Astrocyte of the hippocampus (primary cell): ENCODE results near the gene RSPO1.
"Not testable (repeated sequence)": the region's sequence is repeated elsewhere in the genome, so short reads cannot be mapped to it uniquely, and the experiment has no call there.

Experiments
- DNase-seq: peaks from one replicate; pipeline ENCODE4 v3.0.0; 2011; ENCODE audit warnings: low read depth, low spot score

RSPO1 gene

DNA sequence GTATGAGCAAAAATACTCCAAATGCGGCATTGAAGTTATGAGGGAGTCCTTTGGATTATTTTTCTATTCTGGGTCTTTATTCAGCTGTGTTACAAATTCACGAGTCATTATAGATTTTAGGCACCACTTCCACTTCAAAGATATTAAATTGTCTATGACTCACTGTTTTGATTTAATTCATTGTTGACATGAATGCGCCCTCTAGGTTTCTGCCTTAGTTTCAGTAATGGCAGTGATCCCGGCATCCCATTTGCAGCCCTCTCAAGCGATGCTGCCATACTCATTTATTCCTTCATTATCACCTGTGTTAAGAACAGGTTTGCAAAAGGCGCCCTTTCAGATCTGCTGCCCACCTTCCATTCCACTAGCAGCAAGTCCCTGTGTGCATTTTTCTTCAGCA is 14.0 kb downstream of the RSPO1 start:
- DNase-seq, result no peak

DNA sequence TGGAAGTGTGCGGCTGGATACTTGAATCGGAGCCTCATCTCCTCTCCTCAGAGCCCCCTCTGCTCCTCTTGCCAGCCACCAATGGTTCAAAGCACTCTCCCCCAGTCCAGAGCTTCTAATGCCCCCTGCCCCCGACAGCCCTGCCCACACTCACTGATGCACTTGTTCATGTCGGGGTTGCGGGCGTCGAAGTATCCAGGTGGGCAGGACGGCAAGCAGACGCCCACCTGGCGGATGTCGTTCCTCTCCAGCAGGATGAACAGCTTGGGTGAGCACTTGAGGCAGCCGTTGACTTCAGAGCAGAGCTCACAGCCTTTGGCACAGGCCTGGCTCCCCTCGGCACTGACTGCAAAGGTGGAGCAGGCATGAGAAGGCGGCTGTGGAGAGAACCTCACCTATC is 18.4 kb downstream of the RSPO1 start:
- DNase-seq, result no peak

DNA sequence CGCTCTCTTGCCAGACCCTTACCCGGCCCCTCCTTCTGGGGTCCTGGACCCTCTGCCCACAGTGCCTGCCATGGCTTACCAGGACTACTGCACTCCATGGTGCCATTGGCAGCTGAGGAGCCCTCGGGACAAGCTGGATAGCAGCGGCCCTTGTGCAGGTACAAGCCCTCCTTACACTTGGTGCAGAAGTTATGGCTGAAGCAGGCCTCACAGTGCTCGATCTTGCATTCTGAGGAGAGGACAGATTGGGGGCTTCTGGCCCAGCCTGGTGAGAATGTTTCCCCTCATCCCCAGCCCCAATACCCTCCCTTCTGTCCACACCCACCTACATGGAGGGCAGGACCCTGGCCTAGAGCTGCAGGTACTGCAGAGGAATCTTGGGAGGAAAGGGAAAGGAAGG is 20.6 kb downstream of the RSPO1 start:
- no peak for DNase-seq

DNA sequence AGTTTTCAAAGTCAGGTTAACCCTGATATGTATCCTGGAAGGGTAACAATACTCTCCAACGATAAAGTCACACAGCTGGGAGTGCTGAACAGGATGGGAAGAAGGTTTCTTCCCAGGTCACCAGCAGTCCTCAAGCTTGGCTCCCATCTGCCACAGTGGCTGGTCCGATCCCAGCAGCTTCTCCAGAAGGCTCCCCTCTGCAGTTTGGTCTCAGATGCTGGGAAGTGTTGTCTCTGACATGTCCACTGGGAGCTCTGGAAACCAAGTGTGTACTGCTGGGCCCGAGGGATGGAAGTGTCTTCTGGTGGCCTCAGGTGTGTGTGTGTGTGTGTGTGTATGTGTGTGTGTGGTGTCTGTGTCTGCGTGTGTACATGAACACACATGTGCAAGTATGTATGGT is 22.5 kb downstream of the RSPO1 start:
- no peak for DNase-seq

DNA sequence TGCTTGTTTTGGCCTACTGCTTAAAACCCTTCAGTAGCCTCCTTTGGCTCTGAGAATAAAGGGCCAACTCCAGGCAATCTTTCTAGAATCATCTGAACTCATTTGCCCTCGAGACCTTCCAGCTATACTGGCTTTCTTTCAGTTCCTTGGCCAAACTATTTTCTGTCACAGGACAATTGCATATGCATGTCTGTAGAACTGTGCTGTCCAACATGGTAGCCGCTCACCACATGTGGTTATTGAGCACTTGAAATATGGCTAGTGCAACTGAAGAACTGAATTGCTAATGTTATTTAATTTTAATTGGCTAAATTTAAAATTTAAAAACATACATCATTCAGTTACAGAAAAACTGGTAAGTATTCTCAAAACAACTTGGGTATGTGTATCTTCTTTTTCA is 24.7 kb downstream of the RSPO1 start:
- no peak for DNase-seq

GRCh38 chr1:37609002-37609401 is 25.7 kb downstream of the RSPO1 start:
- DNase-seq, result no peak

DNA sequence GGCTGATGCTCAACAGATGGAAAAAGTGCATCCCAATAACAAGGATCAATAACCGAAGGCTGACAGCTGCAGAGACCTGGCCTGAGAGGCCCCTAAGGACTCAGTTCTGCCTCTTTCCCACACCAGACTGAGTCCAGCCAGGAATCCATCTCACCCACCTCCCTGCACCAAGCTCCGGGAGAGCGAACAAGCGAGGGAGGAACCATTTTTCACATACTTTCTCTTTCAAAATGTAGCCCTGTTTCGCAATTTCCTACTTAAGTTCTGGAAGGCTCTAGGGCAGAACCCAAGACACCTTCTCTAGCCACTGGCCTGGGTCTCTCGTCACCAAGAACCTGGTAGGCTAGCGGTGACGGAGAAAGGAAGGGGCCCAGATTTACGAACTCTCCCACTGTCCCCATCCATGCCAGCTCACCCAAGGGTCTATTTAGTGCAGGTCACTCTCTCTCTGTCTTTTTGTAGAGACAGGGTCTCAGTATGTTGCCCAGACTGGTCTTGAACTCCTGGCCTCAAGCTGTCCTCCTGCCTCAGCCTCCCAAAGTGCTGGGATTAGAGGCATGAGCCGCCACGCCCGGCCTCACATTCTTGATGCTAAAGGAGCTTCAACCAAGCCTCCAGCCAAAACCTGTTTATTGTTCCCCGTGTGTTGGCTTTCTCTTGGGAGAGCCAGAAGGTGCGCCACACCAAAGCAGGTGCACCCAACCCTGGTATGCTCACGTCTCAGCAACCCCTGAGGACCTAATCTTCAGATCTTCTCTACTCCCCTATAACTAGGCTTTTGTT is 28.0 kb downstream of the RSPO1 start:
- peak; percentile 14 for DNase-seq

DNA sequence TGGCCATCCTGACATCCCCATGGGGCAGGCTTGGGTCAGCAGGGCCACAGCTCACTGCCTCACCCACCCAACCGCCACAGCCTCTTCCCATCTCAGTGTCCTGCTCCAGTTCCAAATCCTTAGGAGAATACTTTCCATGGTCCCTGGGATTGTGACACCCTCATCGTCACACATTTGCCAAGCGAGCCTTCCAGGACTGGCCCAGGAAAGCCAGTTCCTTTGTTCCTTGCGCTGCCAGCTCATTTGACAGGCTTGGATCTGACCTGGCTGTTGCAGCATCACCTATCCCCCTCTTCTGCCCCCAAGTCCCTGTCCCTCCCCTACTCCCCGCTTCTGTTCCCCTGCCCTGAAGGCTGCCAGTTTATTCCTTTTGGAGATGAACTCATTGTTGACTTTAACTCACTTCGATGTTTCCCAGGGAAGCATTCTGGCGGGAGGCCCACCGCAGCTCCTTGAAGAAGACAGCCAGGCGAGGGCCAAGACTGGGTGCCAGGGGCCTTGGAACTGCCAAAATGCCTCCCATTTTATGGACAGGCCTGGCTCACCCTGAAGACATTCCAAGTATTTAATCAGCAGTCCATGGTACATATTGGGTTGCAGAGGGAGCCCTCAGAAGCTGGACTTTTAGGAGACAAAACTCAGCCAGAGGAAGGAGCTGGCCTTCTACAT is 28.8 kb downstream of the RSPO1 start:
- no peak for DNase-seq

- peak; percentile 31 for DNase-seq
Observed at GRCh38 chr1:37605061-37605650, 29.5 kb downstream of the RSPO1 start.

DNA sequence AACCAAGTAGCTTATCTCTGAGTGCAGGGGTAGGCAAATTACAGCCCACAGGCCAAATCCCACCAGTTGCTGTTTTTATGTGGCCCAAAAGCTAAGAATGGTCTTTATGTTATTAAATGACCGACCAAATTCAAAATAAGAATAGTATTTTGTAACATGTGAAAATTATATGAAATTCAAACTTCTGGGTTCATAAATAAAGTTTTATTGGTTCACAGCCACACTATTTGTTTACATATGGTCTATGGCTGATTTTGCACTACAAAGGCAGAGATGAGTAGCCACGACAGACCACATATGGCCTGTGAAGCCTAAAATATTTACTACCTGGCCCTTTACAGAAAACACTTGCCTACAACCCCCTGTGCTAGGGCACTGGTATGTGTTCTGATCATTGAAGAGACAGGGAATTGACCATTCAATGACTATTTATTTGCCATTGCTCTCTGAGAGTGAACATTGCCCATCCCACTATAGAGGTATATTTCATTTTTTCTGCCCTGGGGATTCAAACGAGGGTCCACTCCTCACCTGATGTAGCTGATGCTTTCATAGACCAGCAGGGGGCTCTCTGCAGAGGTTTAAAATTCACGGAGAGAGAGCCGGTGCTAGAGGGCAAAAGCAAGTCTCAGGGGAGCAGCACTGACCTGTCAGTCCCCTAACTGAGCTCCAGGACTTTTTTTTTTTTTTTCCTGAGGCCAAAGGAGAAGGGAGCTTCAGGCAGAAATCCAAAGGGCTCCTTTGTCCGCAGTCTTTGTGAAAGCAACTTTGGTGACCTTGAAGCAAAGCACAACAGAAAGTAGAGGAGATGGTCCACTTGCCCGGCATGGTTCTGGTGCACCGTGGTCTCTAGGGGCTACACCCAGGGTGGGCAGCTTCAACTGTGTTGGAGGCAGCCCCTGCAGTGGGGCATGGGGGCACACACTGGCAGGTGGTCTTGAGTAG is 31.7 kb downstream of the RSPO1 start:
- peak; percentile 49 for DNase-seq

DNA sequence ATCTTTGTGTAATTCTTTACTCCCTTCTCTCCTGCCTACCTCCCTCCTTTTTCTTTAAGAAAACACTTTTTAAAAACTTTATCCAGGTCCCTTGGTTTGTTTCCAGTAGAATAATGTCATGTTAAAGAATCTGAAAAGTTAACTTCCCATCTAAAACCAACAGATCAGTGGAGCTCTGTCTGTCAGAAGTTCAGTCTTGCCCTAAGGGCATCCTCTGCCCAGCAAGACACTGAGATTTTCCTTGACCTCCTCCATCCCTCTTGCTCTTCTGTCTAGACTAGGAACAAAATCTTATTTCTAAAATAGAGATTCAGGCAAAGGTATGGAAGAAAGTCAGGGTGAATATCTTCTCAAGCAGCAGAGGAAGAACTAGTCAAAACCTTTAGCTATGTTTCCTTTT is 33.3 kb downstream of the RSPO1 start:
- DNase-seq, result no peak

GRCh38 chr1:37599940-37600339 is 34.8 kb downstream of the RSPO1 start:
- DNase-seq, result no peak

DNA sequence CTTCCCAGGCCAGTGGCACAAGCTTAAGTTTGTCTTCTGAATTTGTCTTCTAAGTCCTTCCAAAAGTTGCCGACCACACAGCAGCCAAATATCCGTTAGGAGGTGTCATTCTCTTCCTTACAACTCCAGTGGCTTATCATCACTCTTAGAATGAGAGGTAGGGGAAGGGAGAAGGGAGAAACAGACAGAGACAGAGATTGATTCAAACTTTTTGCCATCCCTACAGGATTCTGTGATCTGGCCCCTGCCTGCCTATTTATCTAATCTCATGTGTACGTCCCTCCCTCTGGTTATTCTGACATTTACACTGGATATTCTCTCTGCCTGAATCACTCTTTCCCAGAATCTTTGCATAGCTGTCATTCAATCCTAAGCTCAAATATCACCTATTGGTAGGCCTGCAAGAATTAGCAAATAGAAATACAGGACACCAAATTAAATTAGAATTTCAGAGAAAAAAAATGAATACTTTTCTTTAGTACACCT is 38.5 kb downstream of the RSPO1 start:
- DNase-seq, result no peak

- DNase-seq, result peak; percentile 99
Observed at GRCh38 chr1:37595440-37596181, 39.1 kb downstream of the RSPO1 start, which contains the start of gene GNL2. Gene GNL2, minus strand, starts transcription at chr1:37595937. Its CDS starts 115 bp downstream, at chr1:37595822.

DNA sequence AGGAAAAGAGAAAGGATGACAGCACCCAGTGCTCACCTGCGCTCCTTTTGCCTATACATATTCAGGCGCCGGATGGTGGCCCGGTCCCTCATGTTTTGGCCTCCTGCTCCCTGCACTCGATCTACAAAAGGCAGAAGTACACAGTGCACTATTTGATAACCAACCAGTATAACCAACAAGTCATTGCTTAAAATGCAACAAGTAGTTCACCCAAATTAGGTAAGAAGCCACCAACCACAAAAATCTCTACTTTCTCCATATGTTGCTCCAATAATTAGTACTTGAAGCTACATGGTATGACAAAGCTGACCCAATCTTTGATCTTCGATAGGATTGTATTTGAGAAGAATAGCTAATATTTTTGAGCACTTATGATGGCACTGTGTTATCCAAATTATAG is 41.0 kb downstream of the RSPO1 start:
- no peak for DNase-seq

DNA sequence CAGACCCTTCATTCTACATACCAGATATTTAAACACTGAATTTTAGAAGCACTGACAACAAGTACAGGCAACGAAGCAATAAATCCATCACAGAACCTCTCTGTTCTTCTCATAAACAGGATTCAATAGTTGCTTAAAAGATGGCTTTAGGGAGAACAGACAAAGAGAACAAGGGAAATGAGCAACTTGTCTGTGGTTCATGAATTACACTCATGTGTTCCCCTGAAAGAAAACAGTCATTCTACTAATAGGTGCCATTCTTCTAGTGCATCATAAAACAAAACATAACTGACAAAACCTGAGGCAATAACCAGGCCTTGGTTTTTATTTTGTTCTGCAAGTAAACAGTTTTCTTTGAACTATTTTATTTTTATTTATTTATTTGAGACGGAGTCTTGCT is 45.8 kb downstream of the RSPO1 start:
- no peak for DNase-seq

- not testable (repeated sequence) for DNase-seq
Observed at GRCh38 chr1:37584544-37584943, 50.1 kb downstream of the RSPO1 start.

GRCh38 chr1:37575692-37576091 is 59.0 kb downstream of the RSPO1 start:
- DNase-seq, result no peak

GRCh38 chr1:37574834-37575480 is 59.7 kb downstream of the RSPO1 start:
- DNase-seq, result peak; percentile 41
